Panc1 (cell line): Measurements from ENCODE around the gene NPAS2. TPM values are rescaled to one million over a fixed set of nuclear protein-coding genes. Genes with fewer than 3 reads are reported as not detected.

Source experiments
- ATAC-seq: fragments of 200-7000 bp; cut with Tn5 transposase; 2 replicates; pipeline ENCODE4 v1.9.1; 2020; ENCODE audit warnings: mild to moderate bottlenecking, moderate library complexity
- BruUV-seq: library from RNA; stranded (reverse); fragments of 400-500 nt; replicated peaks from 2 replicates; lab custom pipeline; 2021; lab: Mats Ljungman, UMichigan
- CTCF ChIA-PET: fragments of 300-600 bp; sonication (Branson Sonifier 250); formaldehyde crosslinking; loops from one replicate; lab custom pipeline; 2022; ENCODE audit warnings: antibody characterized with exemption; lab: Charles Lee
- POLR2A ChIA-PET: fragments of 300-600 bp; sonication (Branson Sonifier 250); formaldehyde crosslinking; loops from one replicate; lab custom pipeline; 2022; ENCODE audit warnings: antibody characterized with exemption; lab: Charles Lee
- DNase-seq: peaks from one replicate; pipeline ENCODE4 v3.0.0-alpha.2; 2010; ENCODE audit warnings: low read depth, low spot score
- H3K27ac ChIP-seq: 2 replicates; pipeline ENCODE4 v1.5.1; 2011; ENCODE audit warnings: mild to moderate bottlenecking, low read length, inconsistent platforms
- H3K27me3 ChIP-seq: fragments of 200-500 bp; sonication (Bioruptor generic); 2 replicates; pipeline ENCODE4 v1.6.0; 2014; ENCODE audit warnings: low read length, inconsistent platforms; ENCODE audit not compliant: control insufficient read depth, insufficient read depth
- H3K36me3 ChIP-seq: fragments of 200-500 bp; sonication (Bioruptor generic); 2 replicates; pipeline ENCODE4 v1.5.1; 2014; ENCODE audit warnings: inconsistent platforms, mild to moderate bottlenecking, low read length, moderate library complexity; ENCODE audit not compliant: control insufficient read depth, insufficient read depth
- H3K4me1 ChIP-seq: 2 replicates; pipeline ENCODE4 v1.5.1; 2011; ENCODE audit warnings: inconsistent platforms, mild to moderate bottlenecking, low read length, moderate library complexity; ENCODE audit not compliant: control insufficient read depth, insufficient read depth
- H3K4me3 ChIP-seq, 2 experiments: 2 replicates each; pipeline ENCODE4 v1.5.1; 2011 to 2012; ENCODE audit warnings: low read depth in 2 of 2, low read length in 2 of 2, mild to moderate bottlenecking in 2 of 2, inconsistent platforms in 1 of 2, moderate library complexity in 1 of 2
- H3K9me3 ChIP-seq: fragments of 200-500 bp; sonication (Bioruptor generic); 2 replicates; pipeline ENCODE4 v1.5.1; 2014; ENCODE audit warnings: low read depth, mild to moderate bottlenecking, inconsistent platforms, low read length, moderate library complexity; ENCODE audit not compliant: control insufficient read depth, insufficient read depth
- CTCF ChIP-seq: fragments of 450-650 bp; IDR thresholded peaks from 2 replicates; pipeline ENCODE4 v1.5.1; 2017; ENCODE audit warnings: mild to moderate bottlenecking
- POLR2AphosphoS5 ChIP-seq: IDR thresholded peaks from 2 replicates; pipeline ENCODE4 v1.6.1; 2012; ENCODE audit warnings: mild to moderate bottlenecking, low read depth, low read length, moderate library complexity
- REST ChIP-seq, 2 experiments: IDR thresholded peaks; 2 replicates each; pipeline ENCODE4 v1.6.1; 2011 to 2012; ENCODE audit warnings: low read depth in 2 of 2, control low read depth in 1 of 2, low read length in 1 of 2, mild to moderate bottlenecking in 1 of 2, moderate library complexity in 1 of 2; ENCODE audit not compliant: insufficient read depth in 1 of 2
- SIN3A ChIP-seq: IDR thresholded peaks from 2 replicates; pipeline ENCODE4 v1.6.1; 2012; ENCODE audit warnings: low read depth, mild to moderate bottlenecking, low read length, moderate library complexity, borderline replicate concordance; ENCODE audit not compliant: insufficient read depth
- TCF7L2 ChIP-seq: IDR thresholded peaks from 2 replicates; pipeline ENCODE4 v1.6.1; 2011; ENCODE audit warnings: mild to moderate bottlenecking, low read depth, low read length, inconsistent platforms
- in situ Hi-C: cut with HindIII; loops from 2 replicates; pipeline ENCODE4 v1.10.0; 2016; ENCODE audit warnings: low sequenced_read_pairs, low pct_unique_long_range_greater_than_20kb
- intact Hi-C: fragments of 100-400 bp; cut with micrococcal nuclease; formaldehyde crosslinking; loops from one replicate; pipeline ENCODE4 v1.10.0; 2022; ENCODE audit not compliant: unreplicated experiment
- total RNA-seq: library from RNA; stranded (reverse); gene quantifications from one replicate; pipeline ENCODE4 v1.2.1, GENCODE V29; 2021; ENCODE audit not compliant: unreplicated experiment

Gene NPAS2
- total RNA-seq, 1 experiment from 2014 or later = 72.8 TPM

GRCh38 chr2:100802066-100802465 lies 17.9 kb upstream of the NPAS2 start:
- POLR2A ChIA-PET = no interaction called here
- ATAC-seq (no peak), DNase-seq (no peak)
- in situ Hi-C loops = no loop called here
- H3K4me3 ChIP-seq = no peak overlapping the region
- H3K4me1 ChIP-seq = no peaks in the 10 kb centered on the region
- no peak for TF ChIP-seq CTCF
- no peak for TF ChIP-seq TCF7L2
- TF ChIP-seq SIN3A = no peak
- no peak for TF ChIP-seq POLR2AphosphoS5
- TF ChIP-seq REST (IDR thresholded peaks at IDR 0.05; ENCODE audit: insufficient read depth in 1 of 2, low read depth in 2 of 2, low read length in 1 of 2) = no peak
- H3K27ac ChIP-seq = no peak overlapping the region
- CTCF ChIA-PET = no interaction called here
- intact Hi-C loops = no loop called here
- H3K9me3 ChIP-seq = no peaks in the 10 kb centered on the region
- no peaks in the 10 kb centered on the region for H3K27me3 ChIP-seq
- H3K36me3 ChIP-seq = no peaks in the 10 kb centered on the region
- BruUV-seq = no TSS peak

GRCh38 chr2:100803334-100803733 lies 16.6 kb upstream of the NPAS2 start:
- POLR2A ChIA-PET = no interaction called here
- TF ChIP-seq SIN3A (no peak), POLR2AphosphoS5 (no peak), REST (IDR thresholded peaks at IDR 0.05; ENCODE audit: insufficient read depth in 1 of 2, low read depth in 2 of 2, low read length in 1 of 2) (no peak), TCF7L2 (no peak), CTCF (no peak)
- Histone ChIP-seq H3K4me3 (no peak overlapping the region), H3K36me3 (no peaks in the 10 kb centered on the region), H3K27ac (no peak overlapping the region), H3K9me3 (no peaks in the 10 kb centered on the region), H3K27me3 (no peaks in the 10 kb centered on the region), H3K4me1 (no peaks in the 10 kb centered on the region)
- in situ Hi-C loops (no loop called here), intact Hi-C loops (no loop called here)
- DNase-seq (no peak), ATAC-seq (no peak)
- CTCF ChIA-PET = no interaction called here
- no TSS peak for BruUV-seq
